Tibial nerve (tissue), 4 donors: ENCODE measurements around the gene ADAD2. TPM values are rescaled to one million over a fixed set of nuclear protein-coding genes. Genes with fewer than 3 reads are reported as not detected.
A peak's percentile ranks its signal among the peaks of the same experiment; 100 is the strongest.

Experiments
- DNase-seq, 2 donors: peaks; one replicate each; pipeline ENCODE4 v3.0.0-alpha.2; 2019; ENCODE audit warnings: low spot score in 2 of 2
- H3K27ac ChIP-seq, 4 donors: fragments of 200-600 bp; sonication (generic) in 3 of 4; one replicate each; pipeline ENCODE4 v1.5.1; 2017 to 2019; ENCODE audit warnings: mild to moderate bottlenecking in 1 of 4
- H3K27me3 ChIP-seq, 2 donors: fragments of 200-600 bp; sonication (generic) in 1 of 2; one replicate each; pipeline versions ENCODE4 v1.5.1 to v1.6.0; 2017 to 2019
- H3K36me3 ChIP-seq, 3 donors: fragments of 200-600 bp; sonication (generic); one replicate each; pipeline ENCODE4 v1.5.1; 2018 to 2019
- H3K4me1 ChIP-seq, 4 donors: fragments of 200-600 bp; sonication (generic) in 3 of 4; one replicate each; pipeline ENCODE4 v1.5.1; 2017 to 2019
- H3K4me3 ChIP-seq, 4 donors: fragments of 200-600 bp; sonication (generic) in 3 of 4; one replicate each; pipeline ENCODE4 v1.5.1; 2017 to 2019; ENCODE audit warnings: mild to moderate bottlenecking in 1 of 4, moderate library complexity in 1 of 4
- H3K9me3 ChIP-seq, 4 donors: fragments of 200-600 bp; sonication (generic) in 3 of 4; one replicate each; pipeline ENCODE4 v1.5.1; 2017 to 2019
- CTCF ChIP-seq, 5 experiments: fragments of 200-600 bp in 3 of 5; fragments of 450-650 bp in 2 of 5; sonication (generic) in 3 of 5; IDR thresholded peaks; one replicate each; pipeline ENCODE4 v1.5.1; 2016 to 2019; ENCODE audit warnings: antibody characterized with exemption in 5 of 5, mild to moderate bottlenecking in 3 of 5, moderate library complexity in 2 of 5
- EP300 ChIP-seq, 2 donors: sonication (generic); formaldehyde crosslinking; IDR thresholded peaks; one replicate each; pipeline ENCODE4 v1.6.1; 2017; ENCODE audit warnings: antibody characterized with exemption in 2 of 2, mild to moderate bottlenecking in 1 of 2
- POLR2A ChIP-seq, 2 donors: fragments of 450-650 bp; IDR thresholded peaks; one replicate each; pipeline ENCODE4 v1.6.1; 2017; ENCODE audit warnings: antibody characterized with exemption in 2 of 2, mild to moderate bottlenecking in 2 of 2, moderate library complexity in 2 of 2
- WGBS, 2 donors: methylation state at CpG; one replicate each; pipeline ENCODE4 v1.1.5; 2018; 5-methylcytosine and 5-hydroxymethylcytosine counted together
- total RNA-seq, 4 donors: library from RNA; depleted of rRNA; stranded (reverse); fragments of >200 nt; gene quantifications; one replicate each; pipeline ENCODE4 v1.1.0, GENCODE V29; 2016

Gene ADAD2
- total RNA-seq, 4 donors from 2014 or later: 1.2 TPM; not detected in 3

- no peaks in the 10 kb centered on the region for H3K36me3 ChIP-seq
- 84% methylated on average over 7 of the region's 7 CpGs for WGBS, 2 donors
- TF ChIP-seq POLR2A (IDR thresholded peaks at IDR 0.05) (no peak), CTCF (IDR thresholded peaks at IDR 0.05) (no peak), EP300 (IDR thresholded peaks at IDR 0.05) (no peak)
- no peak for DNase-seq
- H3K27ac ChIP-seq: no peak overlapping the region
- H3K9me3 ChIP-seq: no peaks in the 10 kb centered on the region
- H3K4me1 ChIP-seq: no peaks in the 10 kb centered on the region
- H3K4me3 ChIP-seq: no peak overlapping the region
- H3K27me3 ChIP-seq: peaks cover 0 to 5% of the 10 kb centered on the region in 2 donors
Measured at GRCh38 chr16:84165746-84166145, 25.2 kb upstream of the ADAD2 start.

DNA sequence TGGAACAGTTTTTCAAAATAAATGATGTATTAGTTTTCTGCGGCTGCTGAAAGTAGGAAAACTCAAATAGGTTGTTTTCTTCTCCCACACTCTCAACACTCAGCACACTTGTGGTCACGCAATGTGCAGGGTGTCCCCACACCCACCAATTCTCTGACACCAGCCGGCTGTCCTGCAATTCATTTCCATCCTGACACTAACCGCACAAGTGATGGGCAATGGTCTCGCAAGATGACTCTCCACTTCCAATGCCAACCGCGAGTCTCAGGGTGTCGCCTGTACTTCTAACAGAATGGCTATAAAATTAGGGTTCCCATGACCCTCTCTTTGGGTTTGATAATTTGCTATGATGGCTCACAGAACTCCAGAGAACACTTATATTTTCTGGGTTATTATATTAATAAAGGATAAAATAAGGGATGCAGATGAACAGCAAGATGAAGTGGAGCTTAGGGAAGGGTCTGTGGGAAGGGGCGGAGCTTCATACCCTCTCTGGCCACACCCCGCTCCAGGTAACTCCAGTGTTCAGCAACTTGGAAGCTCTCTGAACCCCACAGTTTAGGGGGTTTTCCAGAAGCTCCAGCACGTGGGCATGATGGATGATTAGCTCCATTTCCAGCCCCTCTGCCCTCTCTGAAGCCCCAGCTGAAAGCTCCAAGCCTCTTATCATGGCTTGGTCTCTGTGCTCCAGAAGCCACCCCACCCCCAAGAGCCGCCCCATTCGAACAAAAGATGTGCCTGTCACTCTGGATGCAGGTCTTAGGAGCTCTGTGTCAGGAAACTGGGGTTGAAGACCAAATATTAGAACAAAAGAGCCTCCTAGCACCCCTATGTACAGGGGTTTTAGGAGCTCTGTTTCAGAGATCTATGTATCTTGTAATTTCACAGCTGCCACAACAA lies 23.9 kb upstream of the ADAD2 start:
- H3K27me3 ChIP-seq: peaks cover 0 to 5% of the 10 kb centered on the region in 2 donors
- no peak overlapping the region for H3K4me3 ChIP-seq
- H3K36me3 ChIP-seq: no peaks in the 10 kb centered on the region
- no peak overlapping the region for H3K27ac ChIP-seq
- no peaks in the 10 kb centered on the region for H3K9me3 ChIP-seq
- no peaks in the 10 kb centered on the region for H3K4me1 ChIP-seq
- TF ChIP-seq POLR2A (IDR thresholded peaks at IDR 0.05) (no peak), EP300 (IDR thresholded peaks at IDR 0.05) (no peak), CTCF (IDR thresholded peaks at IDR 0.05) (no peak)
- DNase-seq: no peak
- WGBS, 2 donors: 79 to 80% methylated on average over 13 of the region's 13 CpGs

DNA sequence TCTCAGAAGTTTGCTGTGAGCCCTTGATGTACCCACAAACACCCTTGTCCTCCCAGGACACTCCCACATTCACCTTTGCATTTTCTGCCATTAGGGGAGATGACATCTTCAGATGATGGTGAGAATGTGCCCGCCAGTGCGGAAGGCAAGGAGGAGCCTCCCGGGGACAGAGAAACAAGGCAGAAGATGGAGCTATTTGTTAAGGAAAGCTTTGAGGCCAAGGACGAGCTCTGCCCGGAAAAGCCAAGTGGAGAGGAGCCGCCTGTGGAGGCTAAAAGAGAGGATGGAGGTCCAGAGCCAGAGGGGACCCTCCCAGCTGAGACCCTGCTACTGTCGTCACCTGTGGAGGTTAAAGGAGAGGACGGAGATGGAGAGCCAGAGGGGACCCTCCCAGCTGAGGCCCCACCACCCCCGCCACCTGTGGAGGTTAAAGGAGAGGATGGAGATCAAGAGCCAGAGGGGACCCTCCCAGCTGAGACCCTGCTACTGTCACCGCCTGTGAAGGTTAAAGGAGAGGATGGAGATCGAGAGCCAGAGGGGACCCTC lies 21.1 kb upstream of the ADAD2 start:
- H3K9me3 ChIP-seq: no peaks in the 10 kb centered on the region
- WGBS, 2 donors: 78 to 85% methylated on average over 11 of the region's 11 CpGs
- H3K36me3 ChIP-seq: no peaks in the 10 kb centered on the region
- no peak overlapping the region for H3K4me3 ChIP-seq
- no peak overlapping the region for H3K27ac ChIP-seq
- DNase-seq: no peak
- no peaks in the 10 kb centered on the region for H3K27me3 ChIP-seq
- TF ChIP-seq POLR2A (IDR thresholded peaks at IDR 0.05) (no peak), EP300 (IDR thresholded peaks at IDR 0.05) (no peak), CTCF (IDR thresholded peaks at IDR 0.05) (no peak)
- H3K4me1 ChIP-seq: peaks cover 0 to 3% (median 0%) of the 10 kb centered on the region in 4 donors

DNA sequence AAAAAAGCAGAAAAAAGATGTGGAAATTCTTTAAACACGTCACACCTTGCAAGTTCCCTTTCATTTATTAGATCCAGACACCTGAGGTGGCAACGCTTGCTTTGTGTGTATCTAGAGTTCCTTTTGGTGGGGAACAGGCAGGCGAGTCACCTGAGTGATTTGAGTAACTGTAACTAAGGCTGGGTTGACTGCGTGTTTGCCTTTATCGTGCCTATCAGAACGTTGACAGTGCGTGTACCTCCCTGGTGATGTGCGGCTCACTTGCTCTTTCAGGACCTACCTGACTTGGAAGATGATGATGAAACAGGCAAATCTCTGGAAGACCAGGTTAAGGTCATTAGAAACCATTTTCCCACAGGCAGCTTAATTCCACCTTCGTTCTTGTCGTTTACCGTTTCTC lies 16.6 kb upstream of the ADAD2 start:
- Histone ChIP-seq H3K27ac (peak overlapping the region in 2 of 4 donors; percentile 76 to 90), H3K27me3 (no peaks in the 10 kb centered on the region), H3K4me1 (peaks cover 0 to 42% (median 31%) of the 10 kb centered on the region in 4 donors), H3K36me3 (peaks cover 0 to 13% (median 3%) of the 10 kb centered on the region in 3 donors), H3K4me3 (no peak overlapping the region), H3K9me3 (no peaks in the 10 kb centered on the region)
- WGBS, 2 donors: 80 to 85% methylated on average over 11 of the region's 11 CpGs
- TF ChIP-seq CTCF (IDR thresholded peaks at IDR 0.05) (no peak), POLR2A (IDR thresholded peaks at IDR 0.05) (no peak), EP300 (IDR thresholded peaks at IDR 0.05) (no peak)
- no peak for DNase-seq
